Muscle layer of duodenum (tissue), 2 donors: ENCODE results near the gene STYK1.

ENCODE experiments used
- H3K27ac ChIP-seq: one replicate; pipeline ENCODE4 v1.7.0; 2013; ENCODE audit warnings: mild to moderate bottlenecking, low read length
- H3K27me3 ChIP-seq: one replicate; pipeline ENCODE4 v1.7.0; 2013; ENCODE audit warnings: low read depth, mild to moderate bottlenecking, control low read depth, low read length
- H3K36me3 ChIP-seq, 2 donors: one replicate each; pipeline ENCODE4 v1.7.0; 2013; ENCODE audit warnings: low read length in 2 of 2, control low read depth in 1 of 2, mild to moderate bottlenecking in 1 of 2; ENCODE audit not compliant: insufficient read depth in 2 of 2, control insufficient read depth in 1 of 2
- H3K4me1 ChIP-seq, 2 donors: one replicate each; pipeline ENCODE4 v1.7.0; 2013; ENCODE audit warnings: low read length in 2 of 2, mild to moderate bottlenecking in 2 of 2, control low read depth in 1 of 2, moderate library complexity in 1 of 2; ENCODE audit not compliant: insufficient read depth in 2 of 2, control insufficient read depth in 1 of 2
- H3K4me3 ChIP-seq, 2 donors: one replicate each; pipeline ENCODE4 v1.7.0; 2013; ENCODE audit warnings: low read length in 2 of 2, low read depth in 1 of 2, mild to moderate bottlenecking in 1 of 2
- H3K9me3 ChIP-seq, 2 donors: one replicate each; pipeline ENCODE4 v1.7.0; 2013; ENCODE audit warnings: low read length in 2 of 2, control low read depth in 1 of 2, mild to moderate bottlenecking in 1 of 2; ENCODE audit not compliant: control insufficient read depth in 1 of 2
- donor health status: healthy.

STYK1 gene

DNA sequence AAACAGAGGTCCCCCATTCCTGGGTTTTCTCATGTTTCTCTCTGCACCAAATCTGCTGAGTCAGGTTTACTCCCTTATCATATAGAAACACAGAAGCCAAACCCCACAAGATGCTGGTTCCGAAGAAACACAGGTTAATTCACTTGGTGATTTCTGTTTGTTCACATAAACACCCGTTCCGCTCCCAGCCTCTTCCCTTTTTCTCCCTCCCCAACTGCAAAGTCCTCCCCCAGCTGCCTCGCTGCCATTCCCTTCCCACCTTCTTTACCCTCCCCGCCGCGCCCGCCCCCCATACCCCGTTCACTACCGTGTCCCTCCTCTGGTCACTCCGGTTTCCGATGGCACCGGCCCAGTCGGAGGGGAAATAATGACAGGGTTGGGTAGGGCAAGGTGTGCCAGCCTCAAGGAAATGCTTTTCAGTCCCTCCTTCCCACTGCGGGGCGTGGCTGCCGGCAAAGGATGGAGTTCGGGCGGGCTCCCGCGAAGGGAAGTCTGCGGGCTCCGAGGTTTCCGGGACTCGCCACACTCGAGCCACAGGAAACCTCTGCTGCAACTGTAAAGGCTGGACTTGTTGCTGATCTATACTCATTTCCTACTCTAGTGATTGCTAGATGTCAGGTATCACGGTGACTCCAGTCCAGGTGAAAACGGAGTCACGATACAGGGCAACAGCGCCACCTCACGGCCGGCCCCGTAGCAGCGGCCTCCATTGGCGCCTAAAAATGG is at the start of gene STYK1:
TSS of gene STYK1 (minus strand) at position 394 of the 726 bp plus-strand sequence. CDS start 39,434 bp downstream, outside the sequence.
- Histone ChIP-seq H3K27me3 (peaks cover 4% of the 10 kb centered on the region), H3K4me1 (peaks cover 0 to 7% of the 10 kb centered on the region in 2 donors), H3K9me3 (no peaks in the 10 kb centered on the region), H3K27ac (peak within 1 kb of the TSS; percentile 31), H3K4me3 (peak within 1 kb of the TSS; percentile 70 to 74), H3K36me3 (no peaks in the 10 kb centered on the region)

DNA sequence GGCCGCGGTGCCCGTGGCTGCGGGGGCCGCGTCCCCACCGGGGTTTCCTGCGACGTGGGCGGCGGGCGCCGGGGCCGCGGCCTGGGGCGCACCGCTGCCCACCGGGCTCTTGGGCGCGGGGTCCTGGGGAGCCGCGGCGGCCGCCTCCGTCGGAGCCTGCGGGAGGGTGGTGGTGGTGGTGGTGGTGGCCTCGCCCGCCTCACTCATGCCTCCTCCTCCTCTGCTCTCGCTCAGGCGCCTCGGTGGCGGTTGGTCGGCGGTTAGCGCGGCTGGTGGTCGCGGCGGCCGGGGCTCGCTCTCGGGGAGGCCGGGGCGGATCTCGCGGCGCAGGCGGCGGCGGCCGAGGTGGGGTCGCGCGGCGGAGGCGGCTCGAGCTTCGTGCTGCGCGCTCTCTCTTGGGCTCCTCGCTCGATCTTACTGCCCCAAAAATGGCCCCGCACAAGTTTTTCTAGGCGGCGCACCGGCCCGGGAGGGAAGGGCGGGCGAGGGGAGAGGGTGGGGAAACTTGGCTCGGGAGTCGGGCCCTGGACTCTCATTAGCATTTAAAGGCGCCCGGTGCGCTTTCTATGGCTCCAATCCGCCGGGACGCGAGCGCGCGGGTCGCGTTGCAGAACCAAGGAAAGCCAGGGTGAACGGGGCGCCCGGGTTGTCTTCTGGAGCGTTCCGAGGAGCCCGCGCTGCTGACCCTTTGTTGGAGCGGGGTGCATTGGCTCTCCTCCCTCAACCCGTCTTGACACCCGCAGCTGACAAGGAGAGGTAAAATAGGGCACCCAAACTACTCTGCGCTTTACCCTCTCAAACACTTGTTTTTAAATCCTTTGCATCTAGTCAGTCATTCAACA is 49.3 kb upstream of the STYK1 start, which contains the start of gene YBX3:
TSS of gene YBX3 (minus strand) at position 419 of the 842 bp plus-strand sequence. CDS start at position 207, 212 bp downstream.
- Histone ChIP-seq H3K9me3 (no peaks in the 10 kb centered on the region), H3K27ac (peak within 1 kb of the TSS; percentile 98), H3K4me1 (peaks cover 11 to 15% of the 10 kb centered on the region in 2 donors), H3K27me3 (no peaks in the 10 kb centered on the region), H3K36me3 (peaks cover 0 to 8% of the 10 kb centered on the region in 2 donors), H3K4me3 (peak within 1 kb of the TSS; percentile 87 to 92)

- peak overlapping the region; percentile 87 to 92 for H3K4me3 ChIP-seq
- peaks cover 0 to 8% of the 10 kb centered on the region in 2 donors for H3K36me3 ChIP-seq
- peak overlapping the region; percentile 98 for H3K27ac ChIP-seq
- H3K4me1 ChIP-seq, result peaks cover 16 to 18% of the 10 kb centered on the region in 2 donors
- H3K27me3 ChIP-seq, result no peaks in the 10 kb centered on the region
- H3K9me3 ChIP-seq, result no peaks in the 10 kb centered on the region
Measured at GRCh38 chr12:10722502-10722904, 48.7 kb upstream of the STYK1 start.

DNA sequence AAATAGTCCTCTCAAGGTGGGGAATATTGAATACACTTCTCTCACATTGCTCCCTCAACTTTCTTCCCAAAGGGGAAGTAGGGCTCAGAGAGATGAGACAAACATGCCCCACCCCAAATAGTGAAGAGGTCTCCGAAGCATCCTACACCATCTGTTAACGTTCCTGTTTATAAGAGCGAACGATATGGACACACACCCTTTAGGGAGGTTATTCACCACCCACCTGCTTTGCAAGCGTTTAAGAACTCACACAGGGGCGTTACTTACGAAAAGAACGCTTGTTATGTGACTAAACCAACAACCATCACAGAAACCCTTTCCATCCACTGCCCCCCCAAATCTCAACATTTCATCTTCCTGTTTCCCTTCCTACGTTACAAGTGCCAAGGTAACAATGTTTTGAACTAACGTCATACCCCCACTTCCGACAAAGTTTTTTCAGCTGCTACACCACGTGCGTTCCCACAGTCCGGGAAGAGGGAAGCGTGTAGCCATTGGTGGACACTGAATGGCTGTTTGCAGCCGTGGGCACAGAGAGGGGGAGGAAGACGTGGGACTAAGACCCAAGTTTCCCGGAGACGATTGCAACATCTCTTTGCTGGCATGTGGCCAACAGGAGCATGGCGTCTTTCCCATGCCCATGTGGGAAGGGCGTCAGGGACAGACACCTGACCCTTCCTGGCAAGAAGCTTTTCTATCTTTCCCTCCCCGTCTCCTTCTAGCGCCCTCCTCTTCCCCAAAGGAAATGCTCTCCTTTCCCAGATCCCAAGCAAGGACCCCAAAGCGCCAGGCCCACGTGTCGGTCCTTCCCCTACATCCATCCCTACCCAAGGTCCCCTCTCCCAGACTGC is 48.0 kb upstream of the STYK1 start:
- Histone ChIP-seq H3K9me3 (no peaks in the 10 kb centered on the region), H3K36me3 (peaks cover 0 to 12% of the 10 kb centered on the region in 2 donors), H3K4me3 (peak overlapping the region; percentile 87 to 92), H3K27me3 (no peaks in the 10 kb centered on the region), H3K27ac (peak overlapping the region; percentile 98), H3K4me1 (peaks cover 18 to 22% of the 10 kb centered on the region in 2 donors)

DNA sequence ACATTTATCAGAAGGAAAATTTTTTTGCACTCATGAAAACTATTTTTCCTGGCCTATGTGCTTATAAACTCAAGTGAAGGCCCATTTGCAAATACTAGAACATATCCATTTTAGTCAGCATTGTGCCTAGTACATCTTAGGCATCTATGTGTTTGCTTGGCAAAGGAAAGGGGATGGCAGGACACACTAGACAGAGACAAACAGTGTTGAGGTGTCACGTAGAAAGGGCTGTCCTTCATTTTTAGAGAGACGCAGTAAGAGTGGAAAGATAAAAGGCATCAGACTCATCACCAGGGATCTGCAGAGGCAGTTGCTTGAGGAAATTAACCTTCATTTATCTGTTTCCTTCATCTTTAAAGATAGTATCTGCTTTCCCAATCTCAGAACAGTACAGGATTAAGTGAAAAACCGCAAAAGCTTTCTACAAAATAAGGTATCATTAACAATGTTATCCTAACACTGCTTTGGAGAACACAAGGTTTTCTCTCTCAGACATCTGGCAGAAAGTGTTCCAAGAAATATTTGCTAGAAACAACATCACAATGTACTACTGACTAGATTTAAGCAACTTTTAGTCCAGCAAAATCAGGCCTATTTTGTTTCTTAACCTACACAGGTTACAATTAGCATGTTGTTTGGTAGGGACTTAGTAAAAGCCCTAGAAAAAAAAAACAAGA is 47.3 kb upstream of the STYK1 start:
- Histone ChIP-seq H3K4me3 (peak overlapping the region; percentile 87 to 92), H3K27ac (peak overlapping the region; percentile 98), H3K27me3 (no peaks in the 10 kb centered on the region), H3K4me1 (peaks cover 19 to 22% of the 10 kb centered on the region in 2 donors), H3K36me3 (peaks cover under 1 to 16% of the 10 kb centered on the region in 2 donors), H3K9me3 (no peaks in the 10 kb centered on the region)

DNA sequence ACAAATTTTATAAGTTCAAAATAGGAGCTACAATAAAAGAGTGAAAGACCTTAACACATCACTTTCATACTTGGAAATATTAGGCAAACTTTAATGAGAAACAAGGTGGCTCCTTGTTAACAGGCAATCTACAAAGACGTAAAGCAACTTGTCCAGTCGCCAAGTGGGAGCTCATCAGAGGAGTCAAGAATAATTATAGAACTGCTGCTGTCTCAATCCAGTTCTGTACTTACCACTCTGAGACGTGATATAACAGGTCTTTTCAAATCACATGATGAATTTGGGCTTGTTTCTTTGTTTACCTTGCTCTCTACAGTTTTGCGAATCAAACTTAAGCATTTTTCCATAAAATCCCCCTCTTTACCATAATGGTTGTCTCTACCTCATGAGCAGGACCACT is 45.6 kb upstream of the STYK1 start:
- Histone ChIP-seq H3K4me1 (peaks cover 22 to 23% of the 10 kb centered on the region in 2 donors), H3K9me3 (no peaks in the 10 kb centered on the region), H3K27ac (peak overlapping the region; percentile 76), H3K4me3 (peak overlapping the region; percentile 33 to 92), H3K36me3 (peaks cover 10 to 28% of the 10 kb centered on the region in 2 donors), H3K27me3 (no peaks in the 10 kb centered on the region)

DNA sequence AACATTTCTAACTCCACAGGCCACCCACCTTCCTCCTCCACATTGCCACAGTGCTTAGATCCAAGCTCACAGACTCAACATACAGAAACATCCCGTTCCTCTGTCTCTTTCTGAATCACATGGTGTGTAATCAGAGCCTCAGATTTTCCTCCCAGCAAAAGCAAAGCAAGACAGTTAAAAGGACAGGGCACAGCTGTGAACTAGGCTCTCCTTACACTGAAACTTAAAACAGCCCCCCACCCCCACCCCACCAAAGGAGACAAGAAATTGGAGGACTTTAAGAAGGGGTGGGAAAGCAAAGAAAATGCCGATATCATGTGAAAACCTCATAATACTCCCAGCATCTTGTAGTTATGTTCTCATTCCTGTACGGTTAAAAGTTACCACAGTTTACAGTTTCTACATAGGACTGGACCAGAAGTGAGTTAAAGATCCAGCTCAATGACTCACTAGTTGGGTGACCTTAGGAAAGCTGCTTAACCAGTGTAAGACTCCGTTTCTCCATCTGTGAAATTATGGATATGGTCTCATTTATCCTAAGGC is 44.5 kb upstream of the STYK1 start:
- Histone ChIP-seq H3K36me3 (peaks cover 20 to 39% of the 10 kb centered on the region in 2 donors), H3K4me1 (peaks cover 18 to 23% of the 10 kb centered on the region in 2 donors), H3K27ac (peak overlapping the region; percentile 76), H3K4me3 (peak overlapping the region in 1 of 2 donors; percentile 30), H3K27me3 (no peaks in the 10 kb centered on the region), H3K9me3 (no peaks in the 10 kb centered on the region)

DNA sequence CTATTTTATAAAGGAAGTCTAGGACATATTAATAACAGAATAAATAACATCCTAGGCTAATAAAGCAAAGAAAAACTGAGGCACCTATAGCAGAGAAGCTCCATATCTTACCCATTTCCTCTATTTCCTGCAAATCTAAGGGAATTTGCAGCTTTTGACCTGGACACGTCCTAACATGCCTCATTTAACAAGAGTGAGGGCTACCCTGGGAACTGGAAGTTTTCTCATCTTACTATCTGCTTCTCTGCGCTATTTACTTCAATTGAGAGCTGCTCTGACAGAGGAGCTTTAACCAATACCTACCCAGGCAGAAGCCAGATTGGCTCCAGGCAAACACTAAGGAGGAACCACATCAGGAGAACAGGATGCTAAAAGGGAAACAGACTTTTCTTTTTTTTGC is 43.6 kb upstream of the STYK1 start:
- Histone ChIP-seq H3K36me3 (peaks cover 29 to 47% of the 10 kb centered on the region in 2 donors), H3K27ac (peak overlapping the region; percentile 76), H3K27me3 (no peaks in the 10 kb centered on the region), H3K4me1 (peaks cover 18 to 23% of the 10 kb centered on the region in 2 donors), H3K4me3 (peak overlapping the region; percentile 28 to 30), H3K9me3 (no peaks in the 10 kb centered on the region)

DNA sequence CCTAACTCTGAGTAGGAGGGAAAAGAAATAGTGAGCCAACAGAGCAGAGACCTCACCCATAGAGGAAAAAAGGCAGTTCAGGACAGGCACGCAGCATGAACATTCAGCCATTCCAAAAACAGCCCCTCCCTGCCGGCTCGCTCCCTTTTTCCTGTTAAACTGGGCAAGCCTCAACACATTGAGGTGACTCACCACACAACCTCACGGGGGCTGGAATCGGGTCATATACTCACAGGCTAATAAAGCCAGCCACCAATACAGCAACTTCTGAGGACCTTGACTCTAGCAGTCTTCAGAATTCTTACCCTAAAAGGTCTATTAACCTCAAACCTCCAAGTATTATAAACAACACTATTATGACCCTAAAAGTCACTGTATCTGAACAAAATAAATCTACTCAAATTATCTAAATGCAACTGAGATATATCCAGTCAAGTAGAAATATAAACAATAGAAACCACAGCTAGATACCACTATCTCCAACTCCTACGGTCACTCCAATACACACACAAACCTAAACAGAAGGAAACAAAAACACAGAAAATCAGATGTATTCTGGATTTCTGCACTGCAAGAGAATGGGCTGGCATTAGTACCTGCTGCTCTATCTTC is 43.0 kb upstream of the STYK1 start:
- Histone ChIP-seq H3K27me3 (no peaks in the 10 kb centered on the region), H3K4me1 (peaks cover 18 to 23% of the 10 kb centered on the region in 2 donors), H3K27ac (peak overlapping the region; percentile 76), H3K9me3 (no peaks in the 10 kb centered on the region), H3K36me3 (peaks cover 35 to 50% of the 10 kb centered on the region in 2 donors), H3K4me3 (peak overlapping the region; percentile 28 to 30)

DNA sequence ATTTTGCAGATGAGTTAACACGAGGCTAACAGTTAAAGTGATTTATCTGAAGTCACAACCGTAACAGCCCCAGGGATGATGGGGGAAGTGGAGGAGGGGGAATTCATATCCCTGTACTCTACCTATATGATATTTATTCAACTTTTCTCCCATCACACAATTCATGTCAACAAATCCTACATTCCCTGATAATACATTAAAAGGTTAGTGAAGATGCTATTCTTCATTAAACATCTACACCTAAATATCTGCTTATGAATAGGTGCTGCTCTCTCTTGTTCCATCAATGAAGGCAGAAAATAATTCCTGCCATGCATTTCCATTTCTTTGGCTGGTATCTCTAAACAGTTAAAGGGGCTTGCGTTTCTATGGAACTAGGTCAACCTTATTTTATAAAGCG is 42.4 kb upstream of the STYK1 start:
- Histone ChIP-seq H3K27ac (peak overlapping the region; percentile 70), H3K9me3 (no peaks in the 10 kb centered on the region), H3K36me3 (peaks cover 36 to 52% of the 10 kb centered on the region in 2 donors), H3K27me3 (no peaks in the 10 kb centered on the region), H3K4me3 (peak overlapping the region in 1 of 2 donors; percentile 18), H3K4me1 (peaks cover 18 to 23% of the 10 kb centered on the region in 2 donors)
